ENCODE measurements around the gene DZIP1L.

DZIP1L gene

DNA sequence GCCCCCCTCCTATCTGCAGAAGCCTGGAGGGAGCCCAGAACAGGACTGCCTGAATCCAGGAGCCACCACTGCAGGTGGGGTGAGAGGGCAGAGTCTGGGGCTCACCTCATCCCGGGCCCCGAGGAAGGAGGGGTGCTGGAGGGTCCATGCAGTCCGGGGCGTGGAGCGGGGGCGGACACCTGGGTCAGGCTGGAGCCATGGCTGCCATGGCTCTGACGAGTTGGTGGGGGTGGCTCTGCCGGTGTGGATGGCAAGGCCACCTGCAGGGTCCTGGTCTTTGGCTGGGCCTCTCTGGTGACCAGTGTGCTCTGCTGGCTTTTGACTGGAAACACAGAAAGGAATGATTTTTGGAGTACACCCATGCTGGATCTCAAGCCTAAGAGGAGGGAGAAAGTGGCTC lies 47.4 kb downstream of the DZIP1L start:
- DNase-seq (ENCODE audit: low spot score): no peak

DNA sequence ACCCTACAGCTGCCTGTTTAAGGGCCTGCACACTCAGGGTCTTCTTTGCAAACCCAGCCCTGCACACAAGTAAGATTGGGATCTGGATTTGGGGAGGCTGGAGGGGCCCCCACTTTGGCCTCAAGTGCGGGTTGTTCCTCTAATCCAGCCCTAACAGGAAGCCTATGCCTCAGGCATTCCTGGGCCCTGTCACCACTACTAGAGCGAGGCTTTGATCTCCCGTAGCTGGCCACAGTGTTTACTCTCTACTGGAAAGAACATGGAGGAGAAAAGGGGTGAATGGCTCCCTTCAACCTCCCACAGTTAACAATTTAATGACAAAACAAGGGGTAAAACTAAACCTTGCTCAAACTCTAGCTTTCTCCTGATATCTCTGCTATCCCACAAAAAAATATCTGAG lies 48.4 kb downstream of the DZIP1L start:
- DNase-seq (ENCODE audit: low spot score): no peak

DNA sequence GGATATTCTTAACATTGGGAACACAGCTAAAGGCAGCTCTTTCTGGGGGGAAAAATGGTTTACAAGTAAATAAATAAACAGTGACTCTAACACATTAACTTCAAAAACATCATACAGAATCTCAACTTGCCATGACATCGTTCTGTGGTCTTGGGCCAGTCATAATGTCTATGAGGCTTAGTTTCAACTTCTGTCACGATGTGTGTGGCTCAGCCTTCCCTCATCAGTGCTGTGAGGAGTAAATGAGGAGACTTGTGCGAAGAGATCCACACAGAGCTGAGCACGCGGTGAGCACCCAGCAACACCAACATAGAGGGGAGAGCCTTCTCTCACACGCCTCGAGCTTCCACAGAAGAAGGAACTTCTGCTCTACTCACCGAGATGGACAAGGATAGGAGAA lies 49.0 kb downstream of the DZIP1L start:
- no peak for DNase-seq (ENCODE audit: low spot score)

DNA sequence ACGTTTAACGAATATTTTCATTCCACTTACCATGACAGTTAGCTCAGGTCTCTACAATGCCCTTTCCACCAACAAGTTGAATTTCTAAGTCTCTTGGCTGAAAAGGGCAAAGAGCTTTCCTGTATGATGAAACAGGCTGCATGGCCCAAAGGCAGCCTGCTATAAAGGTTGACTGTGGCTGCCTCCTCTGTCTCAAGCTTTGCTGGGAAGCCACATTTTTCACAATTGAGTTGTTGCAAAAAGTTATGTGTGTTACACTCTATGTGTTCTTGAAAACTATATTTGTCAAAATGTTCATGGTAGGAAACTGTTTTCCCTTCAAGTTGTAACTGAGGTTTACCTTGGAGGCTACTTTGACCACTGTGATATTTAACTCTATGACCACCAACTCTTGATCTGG lies 49.5 kb downstream of the DZIP1L start:
- no peak for DNase-seq (ENCODE audit: low spot score)

GRCh38 chr3:138063416-138063815 lies 52.0 kb downstream of the DZIP1L start:
- no peak for DNase-seq (ENCODE audit: low spot score)

- no peak for DNase-seq (ENCODE audit: low spot score)
Measured at GRCh38 chr3:138062626-138063025, 52.8 kb downstream of the DZIP1L start.

GRCh38 chr3:138062037-138062436 lies 53.4 kb downstream of the DZIP1L start:
- DNase-seq (ENCODE audit: low spot score): no peak

DNA sequence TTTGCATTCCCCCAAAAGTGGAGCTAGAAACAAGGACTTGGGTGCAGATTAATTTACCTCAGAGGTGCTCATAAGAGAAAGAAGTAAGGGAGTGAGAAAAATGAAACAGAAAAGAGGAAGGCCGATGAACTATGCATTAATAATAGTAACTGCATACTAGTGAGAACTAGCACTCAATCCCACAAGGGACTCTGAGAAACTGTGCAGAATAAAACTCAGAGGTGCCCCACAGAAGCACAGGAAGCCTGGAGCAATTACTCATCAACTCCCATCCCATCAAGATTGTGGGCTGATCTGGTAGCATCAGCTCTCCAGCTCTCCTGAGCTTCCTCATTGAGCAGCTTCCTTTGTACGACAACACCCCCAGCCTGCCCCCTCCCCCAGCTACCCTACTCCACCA lies 54.6 kb downstream of the DZIP1L start:
- no peak for DNase-seq (ENCODE audit: low spot score)

- DNase-seq (ENCODE audit: low spot score): no peak
Measured at GRCh38 chr3:138059261-138059660, 56.1 kb downstream of the DZIP1L start.

DNA sequence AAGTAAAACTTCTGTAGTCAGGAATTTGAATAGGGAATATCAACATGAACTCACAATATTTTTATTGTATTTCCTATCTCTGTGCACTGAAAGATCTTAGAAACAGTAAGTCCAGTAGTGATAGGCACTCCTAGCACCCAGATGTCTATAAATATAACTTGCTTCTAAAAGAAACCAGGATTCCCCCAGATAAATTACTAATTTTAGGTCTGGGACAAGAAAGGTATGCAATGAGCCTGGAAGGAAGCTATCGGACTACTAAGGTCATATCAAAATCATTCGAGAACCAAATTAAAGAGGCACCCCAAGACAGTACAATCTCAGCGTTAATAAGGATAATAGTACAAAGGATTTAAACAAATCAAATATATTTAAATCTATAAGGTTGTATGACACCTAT lies 58.0 kb downstream of the DZIP1L start:
- no peak for DNase-seq (ENCODE audit: low spot score)

GRCh38 chr3:138054057-138054456 lies 61.4 kb downstream of the DZIP1L start:
- DNase-seq (ENCODE audit: low spot score): no peak

DNA sequence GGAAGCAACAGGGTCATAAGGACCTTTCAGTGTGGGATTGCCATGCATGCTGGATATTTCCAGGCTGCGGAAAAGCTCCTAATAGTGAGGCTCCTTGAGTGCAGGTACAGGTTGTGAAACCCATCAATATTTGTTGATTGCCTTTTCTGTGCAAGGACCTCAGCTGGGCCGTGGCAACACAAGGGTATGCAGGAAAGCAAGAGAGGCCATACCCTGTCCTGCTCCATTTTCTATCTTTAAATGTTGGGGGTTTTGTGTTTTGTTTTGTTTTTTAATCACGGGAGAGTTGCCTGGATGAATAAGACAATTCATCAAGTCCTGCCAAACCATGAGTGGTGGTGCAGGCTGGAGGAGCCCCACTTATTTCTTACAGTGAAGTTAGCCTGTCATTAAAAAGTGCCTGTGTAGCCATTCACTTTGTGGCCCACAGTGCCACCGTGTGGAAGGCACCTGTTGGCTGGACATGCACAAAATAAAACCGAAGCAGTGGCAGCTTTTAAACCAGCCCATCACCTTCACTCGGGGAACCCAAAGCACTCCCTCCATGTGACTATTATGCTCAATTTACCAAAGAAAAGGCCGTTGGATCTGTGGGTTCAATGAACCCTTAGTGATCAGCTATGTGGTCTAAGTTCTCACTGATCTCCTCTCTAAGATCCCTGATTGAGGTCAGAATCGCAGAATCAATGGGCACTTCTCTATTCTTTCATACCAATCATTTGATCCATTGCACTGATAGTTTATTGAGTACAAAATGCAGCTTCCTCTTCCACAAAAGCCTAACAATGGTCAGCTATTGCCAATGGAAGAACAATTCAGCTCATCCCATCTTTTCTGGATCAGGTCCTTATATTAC lies 63.2 kb downstream of the DZIP1L start:
- DNase-seq (ENCODE audit: low spot score): peak; percentile 40

GRCh38 chr3:138049157-138049919 lies 66.1 kb downstream of the DZIP1L start:
- DNase-seq (ENCODE audit: low spot score): no peak

DNA sequence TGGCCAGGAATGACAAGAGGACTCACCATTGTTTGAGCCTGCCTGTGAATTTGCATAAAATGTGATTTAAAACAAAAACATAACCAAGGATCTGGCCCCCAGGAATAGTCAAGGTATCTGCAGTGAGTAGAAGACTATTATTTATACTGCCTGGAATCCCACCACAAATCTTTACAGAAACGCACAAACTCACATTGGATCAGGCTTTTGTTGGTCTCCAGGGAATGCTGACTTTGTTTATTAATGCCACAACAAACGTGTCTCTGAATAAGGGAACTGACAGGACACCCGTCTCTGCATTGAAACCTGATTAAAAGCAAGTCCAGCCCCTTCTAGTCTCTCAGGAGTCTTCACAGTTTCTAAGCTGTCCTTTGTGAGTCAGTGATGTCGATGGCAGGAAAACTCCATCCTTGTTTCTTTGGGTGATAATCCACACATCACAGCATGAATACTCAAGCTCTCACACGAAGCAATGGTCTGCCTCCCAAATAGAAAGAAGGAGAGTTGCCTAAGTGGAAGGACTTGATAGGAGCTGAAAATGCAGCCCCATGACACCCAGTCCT lies 67.7 kb downstream of the DZIP1L start:
- DNase-seq (ENCODE audit: low spot score): no peak

GRCh38 chr3:138046955-138047354 lies 68.5 kb downstream of the DZIP1L start:
- no peak for DNase-seq (ENCODE audit: low spot score)

DNA sequence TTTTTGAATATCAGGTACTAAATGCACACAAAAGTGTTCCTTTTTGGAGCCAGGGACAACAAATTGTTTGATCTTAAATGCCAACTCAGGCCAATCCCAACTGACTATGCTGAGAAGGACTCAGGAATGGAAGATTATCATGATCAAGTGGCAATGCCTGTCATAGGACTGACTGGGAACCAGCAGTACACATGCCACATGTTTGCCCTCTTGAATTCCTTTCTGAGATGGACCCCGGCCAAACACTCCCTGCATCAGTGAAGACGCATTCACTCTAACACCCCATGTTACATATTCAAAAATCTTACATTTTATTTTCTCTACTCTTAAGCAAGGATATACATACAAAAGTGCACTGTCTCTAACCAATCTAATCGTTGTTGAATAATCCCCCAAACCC lies 69.3 kb downstream of the DZIP1L start:
- no peak for DNase-seq (ENCODE audit: low spot score)

GRCh38 chr3:138043266-138044029 lies 72.0 kb downstream of the DZIP1L start:
- no peak for DNase-seq (ENCODE audit: low spot score)

- no peak for DNase-seq (ENCODE audit: low spot score)
Measured at GRCh38 chr3:138042043-138042442, 73.4 kb downstream of the DZIP1L start.

- DNase-seq (ENCODE audit: low spot score): no peak
Measured at GRCh38 chr3:138038725-138039462, 76.5 kb downstream of the DZIP1L start.

DNA sequence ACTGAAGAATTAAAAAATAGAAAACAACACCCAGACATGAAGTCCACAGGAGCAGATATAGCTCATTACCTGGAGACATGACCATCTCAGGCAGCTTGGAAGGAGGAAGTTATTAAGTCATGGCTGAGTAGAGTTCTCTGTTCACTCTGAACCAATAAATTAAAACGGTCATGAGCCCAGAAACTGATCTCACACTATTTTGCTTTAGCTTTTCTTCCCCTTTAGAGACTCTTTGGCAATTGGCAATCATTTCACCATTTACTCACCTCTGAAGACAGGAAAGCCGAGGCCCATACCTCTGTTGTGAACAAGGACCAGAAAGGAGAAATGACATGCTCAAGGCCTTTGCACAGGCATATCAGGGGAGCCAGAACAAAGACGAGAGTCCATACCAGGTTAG lies 78.8 kb downstream of the DZIP1L start:
- DNase-seq (ENCODE audit: low spot score): no peak

DNA sequence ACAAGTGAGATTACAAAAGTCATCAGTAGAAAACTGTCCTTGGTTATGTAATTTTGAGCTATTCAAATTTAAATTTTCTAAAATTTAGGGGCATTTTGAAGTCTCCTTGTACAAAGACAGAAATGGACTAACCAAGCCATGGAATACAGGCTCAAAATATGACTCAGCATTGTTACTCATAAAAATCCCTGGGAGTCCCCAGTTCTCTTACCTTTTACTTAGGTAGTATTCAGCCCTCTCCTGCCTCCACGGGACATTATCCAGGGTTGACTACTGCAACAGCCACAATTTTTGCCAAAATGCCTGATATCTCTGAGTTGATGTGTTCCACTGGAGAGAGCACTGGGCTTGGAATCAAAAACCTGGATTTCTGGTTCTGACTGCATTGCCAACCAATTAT lies 80.5 kb downstream of the DZIP1L start:
- no peak for DNase-seq (ENCODE audit: low spot score)
